ENCODE data around the gene CCDC81. TPM values are rescaled to one million over a fixed set of nuclear protein-coding genes. Genes with fewer than 3 reads are reported as not detected.
A peak's percentile ranks its signal among the peaks of the same experiment; 100 is the strongest.

CCDC81 gene
- total RNA-seq, 1 donor = 0.36 TPM

DNA sequence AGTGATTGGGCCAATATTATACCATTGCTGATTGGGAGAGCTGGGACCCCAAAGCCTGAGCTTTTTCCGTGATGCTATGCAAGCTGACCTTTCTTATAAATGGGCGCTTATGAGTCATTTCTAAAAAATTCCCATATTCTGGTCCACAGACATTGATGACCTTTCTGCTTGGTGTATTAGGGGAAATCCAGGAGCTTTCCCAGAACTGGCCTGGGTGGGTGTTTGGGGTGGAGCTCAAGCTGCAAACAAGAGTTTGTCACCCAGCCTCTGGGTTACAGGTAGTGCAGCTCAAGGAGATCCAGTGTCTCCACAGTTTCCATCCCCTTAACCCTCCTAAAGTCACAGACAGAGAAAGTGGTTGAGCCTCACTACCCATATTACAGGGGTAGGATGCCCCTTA lies 67.7 kb downstream of the CCDC81 start:
- TF ChIP-seq, protein P1, sequence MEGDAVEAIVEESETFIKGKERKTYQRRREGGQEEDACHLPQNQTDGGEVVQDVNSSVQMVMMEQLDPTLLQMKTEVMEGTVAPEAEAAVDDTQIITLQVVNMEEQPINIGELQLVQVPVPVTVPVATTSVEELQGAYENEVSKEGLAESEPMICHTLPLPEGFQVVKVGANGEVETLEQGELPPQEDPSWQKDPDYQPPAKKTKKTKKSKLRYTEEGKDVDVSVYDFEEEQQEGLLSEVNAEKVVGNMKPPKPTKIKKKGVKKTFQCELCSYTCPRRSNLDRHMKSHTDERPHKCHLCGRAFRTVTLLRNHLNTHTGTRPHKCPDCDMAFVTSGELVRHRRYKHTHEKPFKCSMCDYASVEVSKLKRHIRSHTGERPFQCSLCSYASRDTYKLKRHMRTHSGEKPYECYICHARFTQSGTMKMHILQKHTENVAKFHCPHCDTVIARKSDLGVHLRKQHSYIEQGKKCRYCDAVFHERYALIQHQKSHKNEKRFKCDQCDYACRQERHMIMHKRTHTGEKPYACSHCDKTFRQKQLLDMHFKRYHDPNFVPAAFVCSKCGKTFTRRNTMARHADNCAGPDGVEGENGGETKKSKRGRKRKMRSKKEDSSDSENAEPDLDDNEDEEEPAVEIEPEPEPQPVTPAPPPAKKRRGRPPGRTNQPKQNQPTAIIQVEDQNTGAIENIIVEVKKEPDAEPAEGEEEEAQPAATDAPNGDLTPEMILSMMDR (IDR thresholded peaks at IDR 0.05; ENCODE audit: insufficient read depth, low read length) = no peak
- H3K4me3 ChIP-seq (ENCODE audit: low read depth, low read length) = no peak overlapping the region
- DNase-seq (ENCODE audit: low read depth) = peak; percentile 56

DNA sequence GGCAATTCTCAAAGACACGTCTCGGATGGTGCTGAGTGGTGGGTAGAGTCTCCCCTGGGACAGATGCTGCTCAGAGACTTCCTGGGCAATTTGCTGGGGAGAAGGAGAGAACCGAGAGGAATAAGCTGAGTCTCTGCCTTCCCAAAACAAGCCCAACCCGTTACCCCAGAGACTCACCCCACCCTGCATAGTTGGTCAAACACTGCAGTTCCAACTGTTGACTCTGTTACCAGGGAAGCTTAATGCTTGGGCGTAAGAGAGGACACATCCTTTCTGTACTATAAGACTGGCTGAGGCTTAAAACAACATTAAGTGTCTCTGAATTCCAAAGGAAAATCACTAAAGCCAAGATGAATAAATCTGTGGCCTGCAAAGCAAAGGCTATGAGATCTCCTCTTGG lies 68.1 kb downstream of the CCDC81 start:
- TF ChIP-seq, protein P1 (IDR thresholded peaks at IDR 0.05; ENCODE audit: insufficient read depth, low read length) = no peak
- peak; percentile 51 for DNase-seq (ENCODE audit: low read depth)

DNA sequence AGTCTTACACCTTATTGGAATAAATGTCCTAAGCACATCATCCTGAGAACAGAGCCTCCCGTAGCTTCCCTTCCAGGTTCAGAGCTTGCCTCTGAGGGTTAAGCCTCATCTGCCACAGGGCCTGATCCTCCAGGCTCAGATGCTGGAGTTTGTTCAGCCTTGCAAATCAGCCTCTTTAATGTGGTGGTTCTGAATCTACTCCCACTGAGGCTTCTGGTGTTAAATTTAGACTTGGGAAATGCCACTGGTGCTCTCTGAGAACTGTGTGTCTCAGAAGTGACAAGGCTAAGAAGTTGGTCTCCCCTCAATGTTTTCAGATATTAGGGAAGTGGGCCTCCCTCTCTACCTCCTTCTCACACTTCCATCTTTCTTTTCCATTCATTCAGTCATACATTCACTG lies 68.7 kb downstream of the CCDC81 start:
- TF ChIP-seq, protein P1 (IDR thresholded peaks at IDR 0.05; ENCODE audit: insufficient read depth, low read length) = no peak
- DNase-seq (ENCODE audit: low read depth) = no peak

More for the DNA sequence above, 68.1 kb downstream of the CCDC81 start:
- no peak overlapping the region for H3K4me3 ChIP-seq (ENCODE audit: low read depth, low read length)

DNA sequence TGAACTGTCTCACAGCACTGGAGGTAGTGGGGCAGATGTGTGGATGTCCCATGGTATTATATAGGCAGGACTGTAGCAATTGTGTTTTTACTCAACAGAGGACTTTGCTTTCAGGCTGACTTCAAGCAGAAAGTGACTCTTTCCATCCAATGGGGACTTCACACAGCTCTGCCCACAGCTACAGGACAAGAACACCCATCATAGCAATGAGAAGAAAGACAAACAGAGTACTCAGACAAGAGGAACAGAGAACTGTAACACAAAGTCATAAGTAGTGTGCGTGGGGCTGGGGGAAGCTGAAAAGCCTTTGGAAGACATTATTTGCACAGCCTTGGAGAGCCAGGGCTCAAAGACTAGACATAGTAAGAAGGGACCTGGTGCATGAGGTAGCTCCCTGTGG lies 70.3 kb downstream of the CCDC81 start:
- DNase-seq (ENCODE audit: low read depth) = no peak
- H3K4me3 ChIP-seq (ENCODE audit: low read depth, low read length) = no peak overlapping the region
- TF ChIP-seq, protein P1 (IDR thresholded peaks at IDR 0.05; ENCODE audit: insufficient read depth, low read length) = no peak

More for the DNA sequence above, 68.7 kb downstream of the CCDC81 start:
- H3K4me3 ChIP-seq (ENCODE audit: low read depth, low read length) = no peak overlapping the region

DNA sequence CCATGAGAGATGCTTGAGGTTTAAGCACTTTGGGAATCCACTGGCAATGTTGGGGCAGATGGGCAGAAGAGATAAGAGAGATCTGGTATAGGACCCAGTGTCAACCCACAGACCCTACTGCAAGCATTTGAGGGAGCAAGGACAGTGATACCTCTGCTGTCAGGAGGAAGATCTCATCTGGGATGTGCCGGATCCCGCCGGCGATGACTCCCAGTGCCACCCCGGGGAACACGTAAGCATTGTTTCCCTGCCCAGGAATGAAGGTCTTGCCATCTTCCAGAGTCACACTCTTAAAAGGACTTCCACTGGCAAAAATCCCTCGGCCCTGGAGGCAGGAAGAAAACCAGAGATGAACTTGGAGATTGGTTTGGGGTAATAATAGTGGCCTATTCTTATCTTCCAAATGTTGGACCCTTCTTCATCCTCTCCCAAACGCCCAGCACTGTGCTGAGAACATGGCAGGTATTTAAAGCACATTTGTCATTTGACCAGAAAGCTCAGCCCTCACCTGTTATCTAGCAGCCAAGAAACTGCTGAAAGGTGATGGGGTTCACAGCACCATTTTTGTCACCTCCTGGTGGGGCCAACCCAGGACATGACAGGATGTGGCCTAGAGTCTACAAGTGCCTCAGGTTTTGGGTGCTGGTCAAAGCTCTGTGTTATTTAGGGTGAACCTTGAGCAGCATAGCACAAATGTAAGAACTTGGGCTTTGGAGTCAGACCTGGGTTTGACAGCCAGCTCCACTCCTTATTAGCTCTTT lies 71.7 kb downstream of the CCDC81 start:
- no peak overlapping the region for H3K4me3 ChIP-seq (ENCODE audit: low read depth, low read length)
- TF ChIP-seq, protein P1 (IDR thresholded peaks at IDR 0.05; ENCODE audit: insufficient read depth, low read length) = no peak
- no peak for DNase-seq (ENCODE audit: low read depth)

DNA sequence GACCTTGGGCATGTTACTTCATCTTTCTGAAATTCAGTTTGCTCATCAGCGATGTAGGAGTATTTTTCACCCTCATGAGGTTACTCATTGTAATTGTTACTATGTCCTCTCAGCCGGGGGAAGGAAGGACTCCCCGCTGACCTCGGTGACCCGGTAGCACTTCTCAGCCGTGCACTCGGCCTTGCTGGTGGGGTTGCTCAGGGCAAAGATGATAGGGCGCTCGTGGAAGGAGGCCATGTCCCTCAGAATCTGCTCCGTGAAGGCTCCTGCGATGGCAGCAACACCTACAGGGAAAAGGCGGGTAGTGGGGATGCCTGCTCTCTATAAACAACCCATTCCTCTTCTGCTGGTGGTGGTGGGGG lies 72.2 kb downstream of the CCDC81 start:
- TF ChIP-seq, protein P1 (IDR thresholded peaks at IDR 0.05; ENCODE audit: insufficient read depth, low read length) = no peak
- no peak for DNase-seq (ENCODE audit: low read depth)
- no peak overlapping the region for H3K4me3 ChIP-seq (ENCODE audit: low read depth, low read length)

Measured in fibroblast of the aortic adventitia (primary cell).